Activated naive CD4-positive, alpha-beta T cell treated with anti-CD3 and anti-CD28 coated beads, Interleukin-2, amount 50 U/mL, for 24 hours (primary cell): Measurements from ENCODE around the gene TBC1D1.

Experiments
- H3K27ac Mint-ChIP-seq: one replicate; pipeline ENCODE4 v1.8.0; 2021; ENCODE audit warnings: mild to moderate bottlenecking, mixed read lengths
- H3K27me3 Mint-ChIP-seq: one replicate; pipeline ENCODE4 v1.8.0; 2021; ENCODE audit warnings: mixed read lengths
- H3K36me3 Mint-ChIP-seq: one replicate; pipeline ENCODE4 v1.8.0; 2021; ENCODE audit warnings: mixed read lengths
- H3K4me1 Mint-ChIP-seq: one replicate; pipeline ENCODE4 v1.8.0; 2021; ENCODE audit warnings: mixed read lengths
- H3K4me3 Mint-ChIP-seq: one replicate; pipeline ENCODE4 v1.8.0; 2021; ENCODE audit warnings: mild to moderate bottlenecking, mixed read lengths
- H3K9me3 Mint-ChIP-seq: one replicate; pipeline ENCODE4 v1.8.0; 2021; ENCODE audit warnings: mixed read lengths

The TBC1D1 gene

DNA sequence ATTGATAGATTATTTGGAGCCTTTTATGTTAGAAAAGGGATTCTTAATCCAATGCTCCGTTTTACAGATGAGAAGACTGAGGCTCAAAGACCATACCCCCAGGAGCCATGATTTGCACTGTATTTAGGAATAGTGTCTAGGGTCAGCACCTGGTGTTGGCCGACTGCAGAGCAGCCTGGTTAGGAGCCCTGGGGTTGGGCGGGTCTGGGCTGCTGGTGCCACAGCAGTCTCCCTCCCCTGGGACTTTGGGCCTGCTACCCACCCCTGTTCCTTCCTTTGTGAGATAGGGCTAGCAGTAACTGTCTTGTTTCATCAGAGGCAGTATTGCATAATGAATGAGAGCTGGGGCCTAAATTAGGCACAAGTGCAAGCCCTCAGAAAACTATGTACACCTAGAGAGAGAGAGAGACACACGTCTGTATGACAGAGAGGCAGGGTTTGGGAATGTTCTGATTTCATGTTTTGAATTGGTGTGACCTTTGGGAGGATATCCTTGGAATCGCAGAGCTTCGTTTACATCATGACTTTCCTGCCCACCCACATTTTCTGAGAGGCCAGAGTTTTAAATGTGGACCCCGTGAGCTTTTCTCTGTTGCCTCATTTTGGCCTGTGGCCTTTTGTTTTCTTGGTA, 181.0 kb downstream of the TBC1D1 start:
- no peaks in the 10 kb centered on the region for H3K9me3 Mint-ChIP-seq
- no peak overlapping the region for H3K27ac Mint-ChIP-seq
- H3K4me1 Mint-ChIP-seq = peaks cover 17% of the 10 kb centered on the region
- H3K36me3 Mint-ChIP-seq = peaks cover 6% of the 10 kb centered on the region
- H3K4me3 Mint-ChIP-seq = no peak overlapping the region
- H3K27me3 Mint-ChIP-seq = no peaks in the 10 kb centered on the region

DNA sequence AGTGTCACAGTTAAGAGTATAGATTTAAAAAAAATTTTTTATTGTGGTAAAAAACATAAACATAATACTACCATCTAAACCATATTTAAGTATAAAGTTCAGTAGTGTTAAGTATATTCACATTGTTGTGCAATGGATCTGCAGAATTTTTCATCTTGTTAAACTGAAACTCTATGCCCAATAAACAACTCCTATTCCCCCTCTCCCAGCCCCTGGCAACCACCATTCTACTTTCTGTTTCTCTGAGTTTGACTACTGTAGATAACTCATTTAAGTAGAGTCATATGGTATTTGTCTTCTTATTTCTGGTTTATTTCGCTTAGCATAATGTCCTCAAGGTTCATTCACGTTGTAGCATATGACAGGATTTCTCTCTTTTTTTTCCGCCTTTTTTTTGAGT, 181.7 kb downstream of the TBC1D1 start:
- no peaks in the 10 kb centered on the region for H3K27me3 Mint-ChIP-seq
- H3K4me3 Mint-ChIP-seq = no peak overlapping the region
- no peaks in the 10 kb centered on the region for H3K9me3 Mint-ChIP-seq
- H3K27ac Mint-ChIP-seq = no peak overlapping the region
- peaks cover 17% of the 10 kb centered on the region for H3K4me1 Mint-ChIP-seq
- H3K36me3 Mint-ChIP-seq = peaks cover 7% of the 10 kb centered on the region

DNA sequence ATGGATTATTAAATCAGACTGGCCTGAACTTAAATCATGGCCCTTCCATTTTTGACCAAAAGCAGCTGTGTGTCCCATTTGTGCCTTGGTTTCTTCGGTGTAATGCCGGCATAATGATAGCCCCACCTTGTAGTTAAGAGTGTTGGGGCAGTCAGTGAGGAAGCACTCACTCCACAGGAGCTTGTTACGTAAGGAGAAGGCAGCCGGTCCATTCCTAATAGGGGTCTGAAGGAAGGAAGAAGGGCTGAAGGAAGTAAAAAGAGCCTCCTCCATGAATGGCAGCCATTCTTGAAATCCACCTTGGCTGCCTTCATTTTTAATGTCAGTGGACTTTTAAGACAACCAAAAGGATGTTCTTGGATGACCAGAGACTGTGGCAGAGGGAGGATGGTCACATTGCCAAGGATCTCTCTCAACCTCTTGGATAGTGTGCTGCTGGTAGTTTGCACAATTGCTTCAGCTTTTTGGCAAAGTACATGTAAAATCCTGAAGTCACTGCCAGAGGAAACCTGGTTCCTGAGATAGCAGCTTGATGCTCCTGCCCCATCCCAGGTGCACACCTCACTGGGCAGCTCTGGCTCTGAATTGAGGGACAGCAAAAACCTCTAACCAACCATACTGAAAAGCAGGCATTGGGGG, 182.8 kb downstream of the TBC1D1 start:
- no peak overlapping the region for H3K4me3 Mint-ChIP-seq
- peaks cover 25% of the 10 kb centered on the region for H3K4me1 Mint-ChIP-seq
- H3K36me3 Mint-ChIP-seq = peaks cover 7% of the 10 kb centered on the region
- no peak overlapping the region for H3K27ac Mint-ChIP-seq
- no peaks in the 10 kb centered on the region for H3K27me3 Mint-ChIP-seq
- H3K9me3 Mint-ChIP-seq = no peaks in the 10 kb centered on the region

DNA sequence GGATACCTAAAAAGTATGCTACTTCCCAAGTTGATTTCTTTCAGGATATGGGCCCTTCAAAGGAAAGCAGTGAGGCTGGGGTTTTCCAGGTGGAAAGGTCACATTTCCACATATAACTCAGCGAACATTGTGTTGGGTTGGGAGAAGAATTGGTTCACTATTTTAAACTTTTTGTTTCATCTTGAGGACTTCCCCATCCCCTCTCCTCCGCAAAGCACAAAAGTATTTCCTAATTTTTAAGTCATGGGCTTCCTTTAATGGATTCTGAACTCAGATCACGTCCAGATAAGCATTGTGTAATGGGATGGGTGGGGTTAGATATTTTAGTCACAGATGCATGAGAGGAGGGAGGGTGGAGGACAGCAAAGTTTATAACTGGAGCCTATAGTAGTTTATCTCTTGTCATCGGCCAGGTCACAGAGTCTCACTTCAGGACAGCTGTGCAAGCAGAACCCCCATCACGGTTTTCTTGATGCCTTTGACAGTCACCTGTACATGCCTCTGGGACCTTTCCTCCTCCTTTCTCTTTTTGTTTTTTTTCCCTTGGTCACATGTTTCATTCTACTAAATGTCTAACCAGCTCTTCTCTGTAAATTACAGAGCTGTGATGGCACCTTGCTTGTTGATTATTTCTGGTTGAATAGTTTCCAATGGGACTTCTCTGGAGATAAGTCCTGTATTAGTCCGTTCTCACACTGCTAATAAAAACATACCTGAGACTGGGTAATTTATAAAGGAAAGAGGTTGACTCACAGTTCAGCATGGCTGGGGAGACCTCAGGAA, 184.7 kb downstream of the TBC1D1 start:
- Mint-ChIP-seq H3K9me3 (no peaks in the 10 kb centered on the region), H3K27me3 (no peaks in the 10 kb centered on the region), H3K4me3 (no peak overlapping the region), H3K4me1 (peaks cover 18% of the 10 kb centered on the region), H3K27ac (no peak overlapping the region), H3K36me3 (peaks cover 9% of the 10 kb centered on the region)

DNA sequence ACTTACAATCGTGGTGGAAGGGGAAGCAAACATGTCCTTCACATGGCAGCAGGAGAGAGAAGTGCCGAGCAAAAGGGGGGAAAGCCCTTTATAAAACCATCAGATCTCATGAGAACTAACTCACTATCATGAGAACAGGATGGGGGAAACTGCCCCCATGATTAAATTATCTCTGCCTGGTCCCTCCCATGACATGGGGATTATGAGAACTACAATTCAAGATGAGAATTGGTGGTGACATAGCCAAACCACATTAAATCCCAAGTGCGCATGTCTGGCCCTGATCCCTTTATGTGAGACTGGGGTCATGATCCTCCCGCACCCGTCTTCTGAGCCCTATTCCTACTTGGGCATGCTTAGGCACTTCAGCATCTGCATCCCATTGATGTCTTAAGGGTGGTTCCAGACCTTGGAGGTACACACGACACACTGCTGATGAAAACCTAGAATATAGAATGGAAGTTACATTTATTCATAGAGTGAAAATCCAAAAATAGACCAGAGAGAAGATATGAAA, 185.3 kb downstream of the TBC1D1 start:
- peaks cover 10% of the 10 kb centered on the region for H3K36me3 Mint-ChIP-seq

DNA sequence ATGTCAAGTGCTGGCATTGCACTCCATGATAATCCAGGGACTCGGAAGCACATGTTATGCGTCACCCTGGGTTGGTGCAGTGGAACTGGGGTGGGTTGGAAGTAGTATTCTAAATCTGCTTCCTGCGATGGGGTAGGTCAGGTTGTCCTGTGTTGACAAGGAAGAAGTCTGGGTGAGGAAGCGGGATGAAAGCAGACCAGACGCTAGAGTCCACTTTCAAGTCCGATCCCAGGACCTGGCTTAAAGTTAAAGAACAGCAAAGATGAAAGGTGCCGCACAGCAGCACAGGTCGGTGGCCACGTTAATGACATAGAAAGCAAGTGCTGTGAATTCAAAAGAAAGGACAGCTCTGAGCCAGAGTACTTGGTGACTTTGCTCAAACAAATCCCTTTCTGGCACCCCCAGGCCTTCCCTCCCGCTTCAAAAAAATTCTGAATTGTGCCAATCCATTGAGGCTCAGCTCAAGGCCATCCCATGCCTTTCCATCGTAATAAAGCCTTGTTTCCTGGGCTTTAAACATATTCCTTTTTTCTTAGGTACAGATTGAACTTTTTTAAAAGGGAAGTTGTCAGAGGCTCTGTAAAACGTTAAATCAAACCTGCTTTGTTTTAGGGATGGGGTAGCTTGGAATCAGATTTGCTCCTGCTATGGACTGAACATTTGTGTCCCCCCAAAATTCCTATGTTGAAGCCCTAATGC, 187.1 kb downstream of the TBC1D1 start:
- Mint-ChIP-seq H3K4me1 (peaks cover 18% of the 10 kb centered on the region), H3K27me3 (no peaks in the 10 kb centered on the region), H3K27ac (no peak overlapping the region), H3K9me3 (no peaks in the 10 kb centered on the region), H3K36me3 (peaks cover 14% of the 10 kb centered on the region), H3K4me3 (no peak overlapping the region)

More for the DNA sequence above, 185.3 kb downstream of the TBC1D1 start:
- Mint-ChIP-seq H3K27ac (no peak overlapping the region), H3K9me3 (no peaks in the 10 kb centered on the region), H3K4me1 (peaks cover 18% of the 10 kb centered on the region), H3K27me3 (no peaks in the 10 kb centered on the region), H3K4me3 (no peak overlapping the region)

DNA sequence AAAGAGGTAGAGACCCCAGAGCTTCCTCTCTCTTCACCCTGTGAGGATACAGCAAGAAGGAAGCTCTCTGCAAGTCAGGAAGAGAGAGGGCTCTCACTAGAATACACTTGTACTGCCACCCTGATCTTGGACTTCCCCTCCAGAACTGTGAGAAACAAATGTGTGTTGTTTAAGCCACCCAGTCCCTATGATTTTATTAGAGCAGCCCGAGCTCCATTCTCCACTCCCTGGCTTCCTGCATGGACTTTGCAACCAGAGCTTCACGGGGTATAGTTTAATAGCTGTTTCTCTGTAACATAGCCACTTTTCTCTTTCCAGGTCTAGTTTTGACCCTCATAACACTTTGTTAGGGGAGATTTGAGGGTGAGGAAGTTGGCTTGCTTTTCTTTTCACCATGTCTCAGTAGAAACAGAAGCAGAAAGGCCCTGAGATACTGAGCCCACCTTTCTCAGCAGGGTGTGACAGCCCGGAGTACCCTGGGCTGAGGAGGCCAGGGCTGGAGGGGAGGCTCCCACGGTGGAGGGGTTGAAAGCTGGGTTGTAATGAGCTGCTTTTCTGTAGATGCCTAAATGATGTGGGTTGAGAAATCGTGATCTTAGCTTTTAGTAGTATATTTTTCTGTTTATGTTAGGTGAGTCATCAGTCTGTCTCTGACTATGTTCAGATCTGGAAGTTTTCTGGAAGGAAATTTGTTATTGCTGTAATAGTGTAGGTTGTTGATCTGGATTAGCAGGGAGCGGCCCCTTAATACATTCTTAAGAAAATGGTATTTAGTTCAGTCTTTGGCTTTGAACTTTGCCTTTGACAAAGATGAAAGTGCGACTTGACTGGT, 187.9 kb downstream of the TBC1D1 start:
- peaks cover 18% of the 10 kb centered on the region for H3K4me1 Mint-ChIP-seq
- peak overlapping the region; percentile 9 for H3K27ac Mint-ChIP-seq
- H3K27me3 Mint-ChIP-seq = no peaks in the 10 kb centered on the region
- H3K9me3 Mint-ChIP-seq = no peaks in the 10 kb centered on the region
- H3K4me3 Mint-ChIP-seq = no peak overlapping the region
- peaks cover 14% of the 10 kb centered on the region for H3K36me3 Mint-ChIP-seq

DNA sequence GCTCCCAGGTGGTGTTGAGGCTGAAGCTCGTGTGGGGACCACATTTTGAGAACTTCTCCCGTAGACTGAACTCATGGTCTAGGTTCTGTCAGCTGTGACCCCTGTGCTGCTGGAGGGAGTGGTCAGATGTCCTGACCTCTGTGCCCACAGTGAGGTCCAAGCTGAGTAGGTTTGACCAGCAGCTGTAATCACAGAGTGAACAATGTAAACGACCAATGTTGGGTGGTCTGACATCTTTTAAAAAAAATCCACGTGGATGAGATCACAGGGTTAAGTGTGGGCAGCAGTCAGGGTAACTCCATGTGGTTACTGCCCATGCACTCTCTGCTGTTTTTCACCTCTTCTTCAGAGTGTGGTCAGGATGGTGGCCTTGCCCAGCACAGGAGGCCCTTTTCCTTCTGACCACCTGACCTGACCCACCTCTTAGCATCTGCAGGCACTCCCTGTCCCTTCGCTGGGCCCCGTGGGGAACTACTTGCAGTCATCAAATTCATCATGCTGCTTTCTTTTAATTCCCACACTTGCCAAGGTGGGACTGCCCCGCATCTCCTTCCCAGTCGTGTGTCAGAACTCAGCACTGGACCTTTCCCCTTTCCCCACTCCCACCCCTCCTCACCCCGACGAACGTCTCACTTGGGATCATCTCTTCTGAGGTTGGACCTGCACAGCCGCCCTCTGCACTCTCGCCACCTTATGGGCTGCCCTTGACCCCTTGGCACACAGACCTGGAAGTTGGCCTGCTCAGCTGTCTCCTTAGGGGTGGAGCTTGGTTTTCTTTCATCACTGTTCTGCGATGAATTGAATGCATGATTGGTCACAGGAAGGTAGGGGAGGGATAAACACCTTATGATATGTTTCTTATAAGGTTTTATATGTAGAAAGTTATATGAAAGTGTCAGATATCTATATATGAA, 189.4 kb downstream of the TBC1D1 start:
- H3K9me3 Mint-ChIP-seq = no peaks in the 10 kb centered on the region
- no peaks in the 10 kb centered on the region for H3K27me3 Mint-ChIP-seq
- H3K36me3 Mint-ChIP-seq = peaks cover 14% of the 10 kb centered on the region
- H3K4me3 Mint-ChIP-seq = no peak overlapping the region
- peaks cover 18% of the 10 kb centered on the region for H3K4me1 Mint-ChIP-seq
- H3K27ac Mint-ChIP-seq = no peak overlapping the region

DNA sequence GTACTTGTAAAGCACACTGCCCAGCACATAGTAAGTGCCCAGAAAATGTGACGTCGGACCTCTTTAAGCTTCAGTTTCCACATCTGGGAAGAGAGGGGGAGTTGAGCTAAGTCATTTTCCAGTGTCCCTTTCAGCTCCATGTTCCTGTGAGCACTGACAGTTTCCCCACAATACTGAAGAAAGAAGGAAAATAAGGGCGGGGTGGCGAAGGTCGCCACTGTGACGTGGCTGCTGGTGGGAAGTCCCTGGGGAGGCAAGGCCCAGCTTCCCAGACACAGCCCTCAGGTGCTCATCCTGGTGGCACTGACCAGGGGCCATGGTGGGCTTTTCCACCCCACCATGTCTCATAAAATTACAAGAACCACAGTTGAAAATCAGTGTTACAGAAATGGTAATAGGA, 191.1 kb downstream of the TBC1D1 start:
- H3K9me3 Mint-ChIP-seq = no peaks in the 10 kb centered on the region

DNA sequence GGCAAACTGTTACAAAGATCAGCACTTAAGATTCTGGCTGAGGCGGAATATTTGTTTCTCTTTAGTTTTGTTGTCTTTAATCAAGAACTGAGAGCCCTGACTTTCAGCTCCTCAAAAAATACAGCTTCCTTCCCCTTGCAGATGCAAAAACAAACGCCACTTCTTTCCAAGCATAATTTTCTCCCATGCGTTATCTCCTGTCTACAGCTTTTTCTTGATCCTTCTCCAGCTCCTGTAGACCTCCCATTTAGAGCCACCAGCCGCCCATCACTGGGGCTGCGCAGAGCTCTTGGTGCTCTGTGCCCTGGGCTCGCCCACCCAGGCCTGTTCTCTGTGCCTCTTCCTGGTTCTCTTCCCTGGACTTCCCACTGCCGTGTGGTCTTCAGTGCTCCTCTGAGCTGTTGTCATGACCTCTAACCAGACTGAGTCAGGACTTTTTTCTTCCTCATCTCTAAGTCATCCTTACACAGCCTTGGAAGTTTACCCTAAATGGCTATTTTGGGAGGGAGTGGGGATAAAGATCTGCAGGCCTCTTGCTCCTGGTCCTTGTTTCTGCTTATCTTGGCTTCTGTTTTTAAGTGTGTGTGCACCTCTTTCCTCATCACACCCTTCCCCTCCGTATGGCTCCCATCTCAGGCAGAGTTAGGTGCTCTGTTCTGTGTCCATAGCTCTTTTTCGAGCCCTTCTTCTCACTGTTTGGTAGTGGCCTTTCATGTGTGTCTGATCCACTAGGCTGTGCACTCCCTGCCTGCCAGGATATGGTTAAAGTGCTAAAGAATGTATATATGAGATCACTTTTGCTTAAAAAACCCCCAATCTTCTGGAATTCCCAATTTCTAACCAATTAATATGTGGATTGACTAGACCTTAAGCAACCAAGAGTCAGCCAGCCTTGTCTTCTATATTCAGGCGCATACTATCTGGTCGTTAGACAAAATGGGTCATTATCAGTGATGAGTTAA, 191.8 kb downstream of the TBC1D1 start:
- Mint-ChIP-seq H3K36me3 (peaks cover 13% of the 10 kb centered on the region), H3K4me3 (no peak overlapping the region), H3K9me3 (no peaks in the 10 kb centered on the region), H3K27me3 (no peaks in the 10 kb centered on the region), H3K27ac (peak overlapping the region; percentile 43), H3K4me1 (peaks cover 13% of the 10 kb centered on the region)

More for the DNA sequence above, 191.1 kb downstream of the TBC1D1 start:
- Mint-ChIP-seq H3K27ac (no peak overlapping the region), H3K27me3 (no peaks in the 10 kb centered on the region), H3K36me3 (peaks cover 12% of the 10 kb centered on the region), H3K4me1 (peaks cover 15% of the 10 kb centered on the region), H3K4me3 (no peak overlapping the region)

DNA sequence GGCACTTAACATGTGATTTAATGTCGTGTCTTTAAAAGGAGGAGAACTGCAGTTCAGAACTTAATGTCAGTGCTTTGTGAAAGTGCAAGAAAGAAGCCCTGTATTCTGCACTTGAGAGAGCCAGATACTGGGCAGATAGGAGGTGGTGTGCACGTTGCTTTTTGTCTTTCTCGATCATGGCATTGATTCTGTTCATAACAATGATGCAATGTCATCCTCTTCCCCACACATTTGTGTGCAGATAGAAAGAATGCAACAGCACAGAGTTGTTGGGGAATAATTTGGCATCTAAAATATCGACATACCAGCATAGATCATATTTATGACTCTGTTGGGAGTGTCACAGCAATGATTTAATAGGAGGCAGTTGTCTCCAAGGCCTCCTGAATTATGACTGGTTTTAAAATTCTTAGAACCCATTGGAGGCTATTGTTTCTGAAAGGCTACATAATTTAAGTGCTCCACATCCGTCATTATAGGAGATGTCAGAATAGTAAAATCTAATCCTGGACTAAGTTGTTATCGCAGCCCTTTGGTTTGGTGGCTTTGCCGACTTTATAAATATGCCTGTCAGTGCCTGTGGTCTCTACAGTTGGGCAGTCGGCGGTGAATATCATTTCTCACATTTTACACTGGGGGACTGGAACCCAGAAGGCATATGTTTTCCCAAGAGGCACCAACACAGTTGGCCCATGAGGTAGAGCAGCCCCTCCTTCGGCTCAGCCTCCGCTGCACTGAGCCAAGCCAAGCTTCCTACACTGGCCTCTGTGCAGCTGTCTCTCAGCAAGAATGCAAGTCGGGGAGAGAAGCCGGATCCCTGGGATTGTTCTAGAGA, 194.2 kb downstream of the TBC1D1 start:
- no peak overlapping the region for H3K27ac Mint-ChIP-seq
- H3K27me3 Mint-ChIP-seq = no peaks in the 10 kb centered on the region
- peaks cover 9% of the 10 kb centered on the region for H3K36me3 Mint-ChIP-seq
- no peaks in the 10 kb centered on the region for H3K9me3 Mint-ChIP-seq
- no peak overlapping the region for H3K4me3 Mint-ChIP-seq
- peaks cover 4% of the 10 kb centered on the region for H3K4me1 Mint-ChIP-seq

DNA sequence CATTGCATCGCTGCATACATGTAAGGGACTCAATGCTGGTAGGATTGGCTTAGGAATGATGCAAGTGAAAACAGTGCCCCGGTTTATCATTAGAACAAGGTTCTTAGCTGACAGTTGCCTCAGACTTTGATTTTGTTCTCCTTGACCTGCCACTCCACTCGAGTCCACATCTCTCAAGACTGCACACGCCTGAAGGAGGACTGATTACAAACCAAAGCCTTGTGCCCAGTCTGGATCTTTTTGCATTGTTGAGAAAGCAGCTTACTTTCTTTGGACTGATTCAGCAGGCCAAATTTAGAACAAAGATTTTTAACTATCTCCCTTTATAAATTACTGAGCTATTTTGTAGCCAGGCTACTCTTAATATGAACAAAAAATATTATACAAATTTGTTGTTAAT, 194.9 kb downstream of the TBC1D1 start:
- H3K27ac Mint-ChIP-seq = no peak overlapping the region
- H3K4me1 Mint-ChIP-seq = peaks cover 10% of the 10 kb centered on the region
- H3K36me3 Mint-ChIP-seq = peaks cover 14% of the 10 kb centered on the region
- no peak overlapping the region for H3K4me3 Mint-ChIP-seq
- no peaks in the 10 kb centered on the region for H3K27me3 Mint-ChIP-seq
- H3K9me3 Mint-ChIP-seq = no peaks in the 10 kb centered on the region
